Adrenal gland (tissue), 12 donors: ENCODE measurements around the gene MLANA. TPM values are rescaled to one million over a fixed set of nuclear protein-coding genes. Genes with fewer than 3 reads are reported as not detected.

ENCODE experiments used
- DNase-seq, 7 donors: peaks; one replicate each; pipeline ENCODE4 v3.0.0-alpha.2; 2019 to 2020
- H3K27ac ChIP-seq, 5 donors: fragments of 200-600 bp; sonication (generic) in 4 of 5; 1 replicate in 3 of 5; 2 replicates in 2 of 5; pipeline versions ENCODE4 v1.5.1 to v1.8.0; 2016 to 2020; ENCODE audit warnings: mild to moderate bottlenecking in 1 of 5
- H3K27me3 ChIP-seq: fragments of 200-600 bp; 2 replicates; pipeline ENCODE4 v1.8.0; 2021
- H3K36me3 ChIP-seq, 2 donors: fragments of 200-600 bp; replicated peaks in 1 of 2; 1 replicate in 1 of 2; 2 replicates in 1 of 2; pipeline versions ENCODE4 v1.5.1 to v1.8.0; 2018 to 2022
- H3K4me1 ChIP-seq, 2 donors: fragments of 200-600 bp; replicated peaks in 1 of 2; 1 replicate in 1 of 2; 2 replicates in 1 of 2; pipeline versions ENCODE4 v1.5.1 to v1.8.0; 2018 to 2021
- H3K4me3 ChIP-seq, 4 donors: fragments of 200-600 bp; sonication (generic) in 3 of 4; one replicate each; pipeline ENCODE4 v1.5.1; 2016 to 2018
- H3K9me3 ChIP-seq, 3 donors: fragments of 200-600 bp; sonication (generic) in 1 of 3; replicated peaks in 1 of 3; 1 replicate in 2 of 3; 2 replicates in 1 of 3; pipeline versions ENCODE4 v1.5.1 to v1.8.0; 2016 to 2021
- POLR2A ChIP-seq, 2 donors: fragments of 450-650 bp; IDR thresholded peaks; one replicate each; pipeline ENCODE4 v1.6.1; 2017; ENCODE audit warnings: antibody characterized with exemption in 2 of 2, mild to moderate bottlenecking in 2 of 2, moderate library complexity in 1 of 2
- WGBS, 4 donors: extraction: QIAGEN DNeasy Blood & Tissue Kit in 2 of 4; methylation state at CpG; one replicate each; pipeline versions ENCODE4 v1.1.5 to v1.1.7; 2013 to 2017; 5-methylcytosine and 5-hydroxymethylcytosine counted together
- intact Hi-C, 2 donors: fragments of 100-400 bp; cut with DNase I; formaldehyde crosslinking; loops; one replicate each; pipeline versions ENCODE4 v1.14.1 to v1.15.0; 2022 to 2023
- polyA plus RNA-seq, 3 donors: library from polyadenylated mRNA; stranded (reverse); fragments of 200-250 nt in 2 of 3; fragments of 350-450 nt in 1 of 3; fragmentation: Illumina TruSeq in 1 of 3; extraction: RNeasy Lipid Tissue Mini Kit (QIAGEN cat#74804) in 1 of 3; gene quantifications; one replicate each; pipeline ENCODE4 v1.2.3, GENCODE V29; 2013 to 2014
- total RNA-seq, 9 donors: library from RNA; depleted of rRNA in 4 of 9; stranded (reverse); fragments of >200 nt in 4 of 9; fragments of 120-200 nt in 1 of 9; fragmentation: NEBNext Ultra II Directional in 1 of 9; extraction: Animal tissue kit (Norgen Biotek cat#: 25700) in 1 of 9; gene quantifications; one replicate each; pipeline versions ENCODE4 v1.1.0 to v1.2.4, GENCODE V29; 2013 to 2023
- TF ChIP-seq, protein P1 (sequence below), 6 experiments: fragments of 450-650 bp in 4 of 6; fragments of 200-600 bp in 2 of 6; sonication (generic) in 1 of 6; IDR thresholded peaks; 1 replicate in 5 of 6; 2 replicates in 1 of 6; pipeline versions ENCODE4 v1.5.1 to v1.8.0; 2016 to 2021; ENCODE audit warnings: antibody characterized with exemption in 6 of 6, mild to moderate bottlenecking in 2 of 6, moderate library complexity in 1 of 6
- donor health status: healthy with polysubstance abuse.
- donor health status: Bipolar disorder and iron deficiency.
- donor health status: DM: yes; HTN: yes; CAD: no.
- donor health status: DM: no; HTN: no; CAD: no.
- donor health status: DM: no; HTN: no; CAD: no.
- donor health status: DM: yes; HTN: yes; CAD: no.

The MLANA gene
- total and polyA plus RNA-seq, 12 donors: not detected

DNA sequence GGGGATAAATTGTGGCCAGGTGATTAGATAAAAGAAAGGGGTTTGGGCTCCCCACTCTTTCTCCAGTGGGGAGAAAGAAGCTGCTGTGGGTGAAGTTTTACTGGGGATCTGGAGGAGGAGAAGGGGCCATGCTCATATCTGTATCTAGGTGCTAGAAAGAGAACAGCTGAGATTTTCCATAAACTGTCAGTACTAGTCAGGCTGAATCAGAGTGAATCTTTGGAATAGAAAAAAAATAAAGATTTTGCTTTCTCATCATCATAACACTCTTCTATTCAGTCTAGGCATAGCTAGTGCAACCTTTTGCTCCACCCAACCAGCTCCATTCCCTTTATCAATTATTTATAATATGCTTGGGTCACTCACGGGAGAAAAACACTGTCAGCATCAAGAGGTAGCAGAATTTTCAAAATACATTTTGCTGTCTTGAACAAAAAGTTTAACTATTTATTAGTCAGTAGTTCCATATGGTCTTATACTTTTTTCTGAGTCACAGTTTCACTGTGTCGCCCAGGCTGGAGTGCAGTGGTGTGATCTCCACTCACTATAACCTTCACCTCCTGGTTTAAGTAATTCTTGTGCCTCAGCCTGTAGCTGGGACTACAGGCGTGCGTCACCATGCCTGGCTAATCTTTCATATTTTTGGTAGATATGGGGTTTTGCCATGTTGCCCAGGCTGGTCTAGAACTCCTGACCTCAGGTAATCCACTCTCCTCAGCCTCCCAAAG lies 36.5 kb upstream of the MLANA start:
- intact Hi-C loops: no loop called here
- WGBS, 4 donors: 91 to 95% (median 94%) methylated on average over 4 of the region's 4 CpGs
- Histone ChIP-seq H3K4me1 (peaks cover 12 to 14% of the 10 kb centered on the region in 2 donors), H3K27ac (no peak overlapping the region), H3K4me3 (no peak overlapping the region), H3K36me3 (no peaks in the 10 kb centered on the region), H3K27me3 (no peaks in the 10 kb centered on the region), H3K9me3 (no peaks in the 10 kb centered on the region)
- no peak for DNase-seq
- TF ChIP-seq, protein P1, sequence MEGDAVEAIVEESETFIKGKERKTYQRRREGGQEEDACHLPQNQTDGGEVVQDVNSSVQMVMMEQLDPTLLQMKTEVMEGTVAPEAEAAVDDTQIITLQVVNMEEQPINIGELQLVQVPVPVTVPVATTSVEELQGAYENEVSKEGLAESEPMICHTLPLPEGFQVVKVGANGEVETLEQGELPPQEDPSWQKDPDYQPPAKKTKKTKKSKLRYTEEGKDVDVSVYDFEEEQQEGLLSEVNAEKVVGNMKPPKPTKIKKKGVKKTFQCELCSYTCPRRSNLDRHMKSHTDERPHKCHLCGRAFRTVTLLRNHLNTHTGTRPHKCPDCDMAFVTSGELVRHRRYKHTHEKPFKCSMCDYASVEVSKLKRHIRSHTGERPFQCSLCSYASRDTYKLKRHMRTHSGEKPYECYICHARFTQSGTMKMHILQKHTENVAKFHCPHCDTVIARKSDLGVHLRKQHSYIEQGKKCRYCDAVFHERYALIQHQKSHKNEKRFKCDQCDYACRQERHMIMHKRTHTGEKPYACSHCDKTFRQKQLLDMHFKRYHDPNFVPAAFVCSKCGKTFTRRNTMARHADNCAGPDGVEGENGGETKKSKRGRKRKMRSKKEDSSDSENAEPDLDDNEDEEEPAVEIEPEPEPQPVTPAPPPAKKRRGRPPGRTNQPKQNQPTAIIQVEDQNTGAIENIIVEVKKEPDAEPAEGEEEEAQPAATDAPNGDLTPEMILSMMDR (IDR thresholded peaks at IDR 0.05): no peak
- TF ChIP-seq POLR2A (IDR thresholded peaks at IDR 0.05): no peak

DNA sequence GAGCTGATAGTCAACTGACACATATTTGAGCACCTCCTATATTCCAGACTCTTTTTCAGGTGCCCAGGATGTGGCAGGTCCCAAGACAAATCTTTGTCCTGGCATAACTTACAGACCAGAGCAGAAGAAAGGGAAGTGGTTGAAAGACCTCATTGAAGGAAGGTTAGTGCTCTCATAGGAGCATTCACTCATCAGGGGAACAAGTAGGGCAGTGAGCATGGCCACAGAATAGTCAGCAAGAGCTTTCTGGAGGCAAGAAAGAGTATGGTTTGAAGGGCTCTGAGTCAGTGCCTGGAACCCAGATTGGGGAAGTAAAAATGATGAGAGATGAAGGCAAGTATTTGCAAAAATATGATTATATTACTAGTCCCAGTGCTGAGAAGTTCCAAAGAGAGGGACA lies 32.8 kb upstream of the MLANA start:
- intact Hi-C loops: no loop called here
- H3K27ac ChIP-seq: no peak overlapping the region
- TF ChIP-seq, protein P1 (IDR thresholded peaks at IDR 0.05): no peak
- no peak for TF ChIP-seq POLR2A (IDR thresholded peaks at IDR 0.05)
- no peak for DNase-seq
- no peaks in the 10 kb centered on the region for H3K27me3 ChIP-seq
- peaks cover 0 to under 1% of the 10 kb centered on the region in 2 donors for H3K4me1 ChIP-seq
- H3K36me3 ChIP-seq: no peaks in the 10 kb centered on the region
- no peaks in the 10 kb centered on the region for H3K9me3 ChIP-seq
- H3K4me3 ChIP-seq: no peak overlapping the region

DNA sequence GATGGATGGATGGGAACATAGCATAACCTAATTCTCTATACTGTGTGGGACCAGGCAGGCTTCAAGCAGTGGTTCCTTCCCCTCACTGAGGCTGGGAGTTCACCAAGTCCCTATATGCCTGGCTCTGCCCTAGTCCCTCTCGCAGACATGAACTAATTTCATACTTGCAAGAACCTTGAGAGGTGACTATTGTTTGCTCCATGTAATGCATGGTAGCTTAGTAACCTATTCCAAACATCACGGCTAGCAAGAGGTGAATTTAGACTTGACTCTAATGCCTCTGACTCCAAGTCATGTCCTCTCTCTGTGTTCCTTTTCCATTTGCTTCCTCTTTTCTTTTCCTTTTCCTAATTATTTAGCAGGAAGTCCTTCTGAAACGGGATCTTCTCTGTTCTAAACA lies 31.9 kb upstream of the MLANA start:
- no peak for DNase-seq
- H3K27me3 ChIP-seq: no peaks in the 10 kb centered on the region
- no peak overlapping the region for H3K4me3 ChIP-seq
- H3K9me3 ChIP-seq: no peaks in the 10 kb centered on the region
- H3K36me3 ChIP-seq: no peaks in the 10 kb centered on the region
- peaks cover 6 to 8% of the 10 kb centered on the region in 2 donors for H3K4me1 ChIP-seq
- intact Hi-C loops: no loop called here
- H3K27ac ChIP-seq: no peak overlapping the region
- 46 to 84% (median 50%) methylated on average over 3 of the region's 3 CpGs for WGBS, 4 donors
- no peak for TF ChIP-seq POLR2A (IDR thresholded peaks at IDR 0.05)
- TF ChIP-seq, protein P1 (IDR thresholded peaks at IDR 0.05): no peak

DNA sequence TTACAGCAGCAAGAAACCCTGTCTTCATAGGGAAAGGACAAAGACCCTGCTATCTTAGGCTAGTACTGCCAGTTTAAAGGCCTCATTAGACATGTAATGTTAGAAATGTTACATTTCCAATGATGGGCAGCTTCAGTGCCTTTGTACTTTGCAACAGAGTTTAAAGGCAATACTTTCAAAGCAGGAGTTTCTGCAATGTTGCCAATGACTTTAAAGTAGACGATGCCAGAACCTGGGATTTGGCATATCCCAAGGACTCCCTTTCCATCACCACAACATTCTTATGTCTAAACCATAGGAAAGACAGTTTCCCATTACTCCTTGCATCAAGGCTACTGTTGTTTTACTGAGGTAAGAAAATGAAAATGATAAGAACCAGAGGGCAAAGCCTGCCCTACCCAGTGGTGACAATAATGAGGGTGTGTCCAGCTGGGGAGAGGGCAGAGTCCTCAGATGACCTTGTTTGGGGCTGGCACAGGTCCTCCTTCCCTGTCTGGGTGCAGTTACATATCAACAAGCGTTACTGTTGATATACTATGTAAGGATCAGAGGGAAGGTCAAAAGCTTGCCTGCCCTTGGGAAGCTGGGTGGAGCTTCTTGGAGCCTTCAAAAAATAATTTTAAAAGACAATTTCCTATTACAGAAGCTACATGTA lies 27.5 kb upstream of the MLANA start:
- WGBS, 4 donors: 36 to 51% (median 46%) methylated on average over 2 of the region's 2 CpGs
- Histone ChIP-seq H3K36me3 (no peaks in the 10 kb centered on the region), H3K4me3 (no peak overlapping the region), H3K27ac (peak overlapping the region in 1 of 5 donors; percentile 19), H3K27me3 (no peaks in the 10 kb centered on the region), H3K9me3 (no peaks in the 10 kb centered on the region), H3K4me1 (peaks cover 7 to 8% of the 10 kb centered on the region in 2 donors)
- TF ChIP-seq, protein P1 (IDR thresholded peaks at IDR 0.05): no peak
- TF ChIP-seq POLR2A (IDR thresholded peaks at IDR 0.05): no peak
- intact Hi-C loops: no loop called here
- DNase-seq: peak in 4 of 7 donors; percentile 35 to 78 (median 72)
